Measurements from ENCODE around the gene CASP3. TPM values are rescaled to one million over a fixed set of nuclear protein-coding genes. Genes with fewer than 3 reads are reported as not detected.

The CASP3 gene
- total and polyA plus RNA-seq, 7 donors: 13.8 to 49.7 (median 20.9) TPM

GRCh38 chr4:184587701-184588100 is 61.5 kb downstream of the CASP3 start:
- H3K27me3 ChIP-seq (ENCODE audit: insufficient read depth in 3 of 3, low read length in 2 of 3): peaks cover 0 to 3% (median 0%) of the 10 kb centered on the region in 3 donors
- H3K27ac ChIP-seq: no peak overlapping the region
- H3K4me3 ChIP-seq: no peak overlapping the region
- intact Hi-C loops (cut with DNase I): no loop called here
- no peaks in the 10 kb centered on the region for H3K36me3 ChIP-seq (ENCODE audit: insufficient read depth in 1 of 2, low read depth in 1 of 2)
- ATAC-seq (no peak), DNase-seq (no peak)
- no peaks in the 10 kb centered on the region for H3K4me1 ChIP-seq
- WGBS, 3 donors: 41 to 46% (median 41%) methylated on average over 3 of the region's 3 CpGs
- no peaks in the 10 kb centered on the region for H3K9me3 ChIP-seq
- no peak for TF ChIP-seq CTCF (IDR thresholded peaks at IDR 0.05)

GRCh38 chr4:184587221-184587620 is 62.0 kb downstream of the CASP3 start:
- 56 to 77% (median 62%) methylated on average over 5 of the region's 5 CpGs for WGBS, 3 donors
- no peak for TF ChIP-seq CTCF (IDR thresholded peaks at IDR 0.05)
- DNase-seq (no peak), ATAC-seq (no peak)
- H3K27ac ChIP-seq: no peak overlapping the region
- H3K4me1 ChIP-seq: no peaks in the 10 kb centered on the region
- intact Hi-C loops (cut with DNase I): no loop called here
- peaks cover 0 to 3% (median 0%) of the 10 kb centered on the region in 3 donors for H3K27me3 ChIP-seq (ENCODE audit: insufficient read depth in 3 of 3, low read length in 2 of 3)
- no peak overlapping the region for H3K4me3 ChIP-seq
- no peaks in the 10 kb centered on the region for H3K36me3 ChIP-seq (ENCODE audit: insufficient read depth in 1 of 2, low read depth in 1 of 2)
- no peaks in the 10 kb centered on the region for H3K9me3 ChIP-seq

- 71 to 85% (median 78%) methylated on average over 9 of the region's 9 CpGs for WGBS, 3 donors
- intact Hi-C loops (cut with DNase I): no loop called here
- no peak for DNase-seq
- Histone ChIP-seq H3K27me3 (ENCODE audit: insufficient read depth in 3 of 3, low read length in 2 of 3) (no peaks in the 10 kb centered on the region), H3K4me3 (no peak overlapping the region), H3K36me3 (ENCODE audit: insufficient read depth in 1 of 2, low read depth in 1 of 2) (no peaks in the 10 kb centered on the region), H3K27ac (no peak overlapping the region), H3K4me1 (no peaks in the 10 kb centered on the region), H3K9me3 (no peaks in the 10 kb centered on the region)
- no peak for TF ChIP-seq CTCF (IDR thresholded peaks at IDR 0.05)
- no peak for ATAC-seq
Observed at GRCh38 chr4:184583738-184584502, 65.3 kb downstream of the CASP3 start.

Other genes starting within 250 kb of the CASP3 start
- 10 to 100 TPM; 14.6 to 23.4 (median 16.3) TPM for gene IRF2, start 174.9 kb downstream of the CASP3 start, total RNA-seq
- gene IRF2, start 174.9 kb downstream of the CASP3 start, polyA plus RNA-seq: 10 to 100 TPM in 2 of 3 donors, 1 to 10 TPM in 1; 6.7 to 28.9 (median 21.1) TPM
- 10 to 100 TPM in 1 of 4 donors, 1 to 10 TPM in 3; 4.8 to 10.1 (median 7.5) TPM for gene PRIMPOL, start 291 bp upstream of the CASP3 start, total RNA-seq
- 10 to 100 TPM in 1 of 3 donors, 1 to 10 TPM in 2; 4.2 to 11.1 (median 5.6) TPM for gene PRIMPOL, start 291 bp upstream of the CASP3 start, polyA plus RNA-seq
- gene CENPU, start 84.6 kb upstream of the CASP3 start, total RNA-seq: 1 to 10 TPM in 2 of 4 donors, under 1 TPM in 2; 0.63 to 1.6 (median 0.93) TPM
- gene CENPU, start 84.6 kb upstream of the CASP3 start, polyA plus RNA-seq: 1 to 10 TPM in 2 of 3 donors, under 1 TPM in 1; 0.91 to 2.0 (median 1.1) TPM
- gene ACSL1, start 176.5 kb upstream of the CASP3 start, total RNA-seq: 1,000 to 10,000 TPM in 2 of 4 donors, 100 to 1,000 TPM in 2; 257 to 1,392 (median 704) TPM
- 1,000 to 10,000 TPM in 1 of 3 donors, 100 to 1,000 TPM in 2; 435 to 1,333 (median 781) TPM for gene ACSL1, start 176.5 kb upstream of the CASP3 start, polyA plus RNA-seq